Mesenchymal stem cell (in vitro differentiated cells and primary cell): ENCODE data around the gene SRGAP1. TPM values are rescaled to one million over a fixed set of nuclear protein-coding genes. Genes with fewer than 3 reads are reported as not detected.

Experiments
- DNase-seq: peaks from one replicate; pipeline ENCODE4 v3.0.0-alpha.2; 2013
- H2AFZ ChIP-seq: one replicate; pipeline ENCODE4 v1.6.1; 2013; ENCODE audit warnings: low read depth, mild to moderate bottlenecking, control low read depth, inconsistent platforms, low read length, moderate library complexity
- H2AK5ac ChIP-seq: 2 replicates; pipeline ENCODE4 v1.6.1; 2013; ENCODE audit warnings: low read length, moderate library complexity, mild to moderate bottlenecking, inconsistent platforms; ENCODE audit not compliant: severe bottlenecking
- H2BK120ac ChIP-seq: one replicate; pipeline ENCODE4 v1.6.1; 2013; ENCODE audit warnings: low read depth, mild to moderate bottlenecking, inconsistent platforms, low read length, moderate library complexity
- H2BK12ac ChIP-seq, 2 experiments: one replicate each; pipeline ENCODE4 v1.6.1; 2013; ENCODE audit warnings: inconsistent platforms in 2 of 2, low read length in 2 of 2, mild to moderate bottlenecking in 2 of 2, moderate library complexity in 2 of 2, control low read depth in 1 of 2
- H2BK15ac ChIP-seq: one replicate; pipeline ENCODE4 v1.6.1; 2013; ENCODE audit warnings: mild to moderate bottlenecking, low read depth, inconsistent platforms; ENCODE audit not compliant: poor library complexity, severe bottlenecking
- H2BK5ac ChIP-seq: 2 replicates; pipeline ENCODE4 v1.6.1; 2013; ENCODE audit warnings: low read depth, mild to moderate bottlenecking, low read length, control low read depth, inconsistent platforms; ENCODE audit not compliant: poor library complexity, severe bottlenecking
- H3K14ac ChIP-seq, 2 experiments: one replicate each; pipeline ENCODE4 v1.6.1; 2013; ENCODE audit warnings: inconsistent platforms in 2 of 2, low read length in 2 of 2, control low read depth in 1 of 2, mild to moderate bottlenecking in 1 of 2, moderate library complexity in 1 of 2
- H3K18ac ChIP-seq, 2 experiments: one replicate each; pipeline ENCODE4 v1.6.1; 2013; ENCODE audit warnings: inconsistent platforms in 2 of 2, low read length in 2 of 2, control low read depth in 1 of 2, low read depth in 1 of 2, mild to moderate bottlenecking in 1 of 2
- H3K23ac ChIP-seq, 2 experiments: one replicate each; pipeline ENCODE4 v1.6.1; 2013; ENCODE audit warnings: inconsistent platforms in 2 of 2, low read length in 2 of 2, mild to moderate bottlenecking in 2 of 2, moderate library complexity in 2 of 2, control low read depth in 1 of 2
- H3K27ac ChIP-seq: 2 replicates; pipeline ENCODE4 v1.5.1; 2013; ENCODE audit warnings: mild to moderate bottlenecking, moderate library complexity, low read length, control low read depth, inconsistent platforms; ENCODE audit not compliant: poor library complexity, severe bottlenecking
- H3K27me3 ChIP-seq, 2 experiments: 2 replicates each; pipeline versions ENCODE4 v1.6.1 to v1.7.0; 2013; ENCODE audit warnings: low read length in 2 of 2, mild to moderate bottlenecking in 2 of 2, moderate library complexity in 2 of 2, control low read depth in 1 of 2, inconsistent platforms in 1 of 2; ENCODE audit not compliant: control insufficient read depth in 1 of 2, insufficient read depth in 1 of 2
- H3K36me3 ChIP-seq, 2 experiments: 2 replicates each; pipeline versions ENCODE4 v1.6.1 to v1.7.0; 2013; ENCODE audit warnings: low read length in 2 of 2, control low read depth in 1 of 2, inconsistent platforms in 1 of 2, low read depth in 1 of 2, mild to moderate bottlenecking in 1 of 2; ENCODE audit not compliant: insufficient read depth in 2 of 2, control insufficient read depth in 1 of 2
- H3K4ac ChIP-seq, 2 experiments: one replicate each; pipeline ENCODE4 v1.6.1; 2013; ENCODE audit warnings: inconsistent platforms in 2 of 2, low read length in 2 of 2, mild to moderate bottlenecking in 2 of 2, moderate library complexity in 2 of 2, control low read depth in 1 of 2, low read depth in 1 of 2
- H3K4me1 ChIP-seq: 2 replicates; pipeline ENCODE4 v1.6.1; 2013; ENCODE audit warnings: low read depth, low read length, control low read depth; ENCODE audit not compliant: control insufficient read depth, insufficient read depth
- H3K4me2 ChIP-seq: 2 replicates; pipeline ENCODE4 v1.6.1; 2013; ENCODE audit warnings: low read length, mild to moderate bottlenecking, inconsistent platforms; ENCODE audit not compliant: poor library complexity, severe bottlenecking
- H3K4me3 ChIP-seq, 2 experiments: 2 replicates each; pipeline versions ENCODE4 v1.5.1 to v1.7.0; 2013; ENCODE audit warnings: low read length in 2 of 2, mild to moderate bottlenecking in 2 of 2, control low read depth in 1 of 2, low read depth in 1 of 2; ENCODE audit not compliant: insufficient read depth in 1 of 2
- H3K79me1 ChIP-seq: replicated peaks from 2 replicates; pipeline ENCODE4 v1.6.1; 2013; ENCODE audit warnings: mild to moderate bottlenecking, control low read depth, low read length, inconsistent platforms; ENCODE audit not compliant: poor library complexity, severe bottlenecking
- H3K9ac ChIP-seq: 2 replicates; pipeline ENCODE4 v1.7.0; 2013; ENCODE audit warnings: mild to moderate bottlenecking, low read length, moderate library complexity
- H3K9me3 ChIP-seq: 2 replicates; pipeline ENCODE4 v1.7.0; 2013; ENCODE audit warnings: mild to moderate bottlenecking, low read length; ENCODE audit not compliant: control insufficient read depth
- H4K8ac ChIP-seq: one replicate; pipeline ENCODE4 v1.6.1; 2013; ENCODE audit warnings: inconsistent platforms, mild to moderate bottlenecking, low read length, moderate library complexity
- H4K91ac ChIP-seq: one replicate; pipeline ENCODE4 v1.6.1; 2013; ENCODE audit warnings: mild to moderate bottlenecking, low read length, inconsistent platforms
- WGBS: methylation state at CpG from one replicate; pipeline ENCODE4 v1.1.7; 2013; ENCODE audit warnings: mixed read lengths; 5-methylcytosine and 5-hydroxymethylcytosine counted together
- small RNA-seq: library from polyadenylated mRNA; stranded (forward); fragments of <200 nt; extraction: miRNeasy Mini kit (QIAGEN cat#:217004); gene quantifications from one replicate; pipeline ENCODE3, GENCODE V24; 2013; ENCODE audit warnings: low read depth

Gene SRGAP1

DNA sequence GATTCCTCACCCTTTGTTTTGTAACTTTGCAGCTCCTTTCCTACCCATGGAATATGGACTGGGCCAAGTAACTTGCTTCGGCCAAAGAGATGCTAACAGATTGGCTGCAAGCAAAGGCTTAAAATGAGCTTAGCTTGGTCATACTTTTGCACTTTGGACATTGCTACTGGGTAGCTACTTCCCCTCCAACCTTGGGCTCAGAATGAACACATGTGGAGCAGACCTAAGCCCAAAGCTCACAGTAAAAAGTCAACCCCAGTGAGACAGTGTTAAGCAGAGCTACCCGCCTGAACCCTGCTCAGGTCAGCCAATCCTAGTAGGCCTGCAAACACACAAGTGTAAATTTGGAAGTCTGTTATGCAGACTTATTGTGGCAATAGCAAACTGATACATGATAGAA lies 363.0 kb downstream of the SRGAP1 start:
- Histone ChIP-seq H3K79me1 (no peaks in the 10 kb centered on the region), H3K4me1 (no peaks in the 10 kb centered on the region), H2BK12ac (no peak overlapping the region), H3K27me3 (no peaks in the 10 kb centered on the region), H3K4me2 (no peak overlapping the region), H2AFZ (no peak overlapping the region), H3K4me3 (no peak overlapping the region), H3K4ac (no peak overlapping the region), H2BK120ac (no peak overlapping the region), H2BK5ac (no peak overlapping the region), H3K36me3 (peaks cover 0 to 32% of the 10 kb centered on the region in 2 experiments), H2BK15ac (no peak overlapping the region), H3K23ac (no peak overlapping the region), H4K8ac (no peak overlapping the region), H3K9ac (no peak overlapping the region), H3K27ac (no peak overlapping the region), H2AK5ac (no peak overlapping the region), H4K91ac (no peak overlapping the region), H3K9me3 (no peaks in the 10 kb centered on the region), H3K14ac (no peak overlapping the region), H3K18ac (no peak overlapping the region)
- DNase-seq = no peak
- WGBS = 100% methylated on average over 2 of the region's 2 CpGs

Small RNA genes lying within 50 kb of the gene (small RNA-seq; reads per million reads assigned to genes)
- not detected for gene AC020611.1
- not detected for gene RNU6-1009P
